ENCODE results near the gene ORC5. TPM values are rescaled to one million over a fixed set of nuclear protein-coding genes. Genes with fewer than 3 reads are reported as not detected.

The ORC5 gene
- total and polyA plus RNA-seq, 7 donors: 8.4 to 30.8 (median 20.8) TPM

GRCh38 chr7:104096683-104097082 lies 111.1 kb downstream of the ORC5 start:
- intact Hi-C loops (cut with DNase I): no loop called here
- DNase-seq: no peak
- Histone ChIP-seq H3K4me3 (no peak overlapping the region), H3K27ac (no peak overlapping the region), H3K9me3 (no peaks in the 10 kb centered on the region), H3K36me3 (no peaks in the 10 kb centered on the region), H3K4me1 (no peaks in the 10 kb centered on the region), H3K27me3 (no peaks in the 10 kb centered on the region)
- 71 to 79% methylated on average over 6 of the region's 6 CpGs for WGBS, 2 donors
- TF ChIP-seq, protein P1, sequence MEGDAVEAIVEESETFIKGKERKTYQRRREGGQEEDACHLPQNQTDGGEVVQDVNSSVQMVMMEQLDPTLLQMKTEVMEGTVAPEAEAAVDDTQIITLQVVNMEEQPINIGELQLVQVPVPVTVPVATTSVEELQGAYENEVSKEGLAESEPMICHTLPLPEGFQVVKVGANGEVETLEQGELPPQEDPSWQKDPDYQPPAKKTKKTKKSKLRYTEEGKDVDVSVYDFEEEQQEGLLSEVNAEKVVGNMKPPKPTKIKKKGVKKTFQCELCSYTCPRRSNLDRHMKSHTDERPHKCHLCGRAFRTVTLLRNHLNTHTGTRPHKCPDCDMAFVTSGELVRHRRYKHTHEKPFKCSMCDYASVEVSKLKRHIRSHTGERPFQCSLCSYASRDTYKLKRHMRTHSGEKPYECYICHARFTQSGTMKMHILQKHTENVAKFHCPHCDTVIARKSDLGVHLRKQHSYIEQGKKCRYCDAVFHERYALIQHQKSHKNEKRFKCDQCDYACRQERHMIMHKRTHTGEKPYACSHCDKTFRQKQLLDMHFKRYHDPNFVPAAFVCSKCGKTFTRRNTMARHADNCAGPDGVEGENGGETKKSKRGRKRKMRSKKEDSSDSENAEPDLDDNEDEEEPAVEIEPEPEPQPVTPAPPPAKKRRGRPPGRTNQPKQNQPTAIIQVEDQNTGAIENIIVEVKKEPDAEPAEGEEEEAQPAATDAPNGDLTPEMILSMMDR (IDR thresholded peaks at IDR 0.05): no peak
- TF ChIP-seq EP300 (IDR thresholded peaks at IDR 0.05) (no peak), POLR2AphosphoS5 (IDR thresholded peaks at IDR 0.05) (no peak), POLR2A (IDR thresholded peaks at IDR 0.05) (no peak)

DNA sequence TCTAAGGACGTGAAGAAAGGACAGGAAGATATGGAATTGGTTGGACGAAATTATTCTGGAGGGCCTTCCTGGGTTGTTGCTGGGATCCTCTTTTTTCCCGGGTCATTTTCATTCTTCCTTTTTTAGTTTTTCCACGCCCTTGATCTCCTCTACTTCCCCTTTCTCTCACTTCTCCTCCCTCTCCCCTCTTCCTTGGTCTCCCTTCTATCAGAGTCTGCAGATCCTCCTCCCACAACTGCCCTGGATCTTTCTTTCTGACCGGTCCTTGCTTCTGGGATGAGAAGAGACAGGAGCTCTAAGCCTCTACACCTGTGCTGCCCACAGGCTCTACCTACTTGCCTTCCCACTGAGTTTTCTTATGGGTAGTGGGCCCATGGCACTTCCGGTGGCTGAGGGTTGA lies 114.7 kb downstream of the ORC5 start:
- Histone ChIP-seq H3K9me3 (no peaks in the 10 kb centered on the region), H3K36me3 (no peaks in the 10 kb centered on the region), H3K4me3 (no peak overlapping the region), H3K27me3 (peaks cover 0 to 3% (median 0%) of the 10 kb centered on the region in 3 donors), H3K27ac (no peak overlapping the region), H3K4me1 (no peaks in the 10 kb centered on the region)
- DNase-seq: no peak
- intact Hi-C loops (cut with DNase I): no loop called here
- TF ChIP-seq EP300 (IDR thresholded peaks at IDR 0.05) (no peak), POLR2AphosphoS5 (IDR thresholded peaks at IDR 0.05) (no peak), POLR2A (IDR thresholded peaks at IDR 0.05) (no peak)
- TF ChIP-seq, protein P1 (IDR thresholded peaks at IDR 0.05): no peak
- WGBS, 2 donors: 65 to 69% methylated on average over 6 of the region's 6 CpGs

DNA sequence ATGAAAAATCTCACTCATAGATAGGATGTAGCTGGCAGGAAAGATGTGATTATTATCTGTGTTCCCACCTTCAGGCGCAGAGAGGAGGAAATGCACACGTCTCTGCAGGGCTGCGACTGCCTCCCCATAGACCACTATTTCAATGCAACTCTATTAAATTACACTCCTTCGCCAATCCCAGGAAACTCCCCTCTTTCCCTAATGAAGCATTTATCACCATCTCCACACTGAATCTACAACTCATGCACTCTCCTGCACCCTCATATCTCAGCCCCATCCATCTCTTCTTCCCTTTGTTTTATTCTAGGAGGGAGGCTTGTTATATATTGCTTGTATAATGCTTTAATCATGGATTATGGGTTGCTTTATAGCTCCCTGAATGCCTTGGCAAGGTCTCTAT lies 116.6 kb downstream of the ORC5 start:
- Histone ChIP-seq H3K27me3 (peaks cover 0 to 3% (median 0%) of the 10 kb centered on the region in 3 donors), H3K4me1 (no peaks in the 10 kb centered on the region), H3K27ac (no peak overlapping the region), H3K9me3 (no peaks in the 10 kb centered on the region), H3K4me3 (no peak overlapping the region), H3K36me3 (no peaks in the 10 kb centered on the region)
- TF ChIP-seq POLR2AphosphoS5 (IDR thresholded peaks at IDR 0.05) (no peak), EP300 (IDR thresholded peaks at IDR 0.05) (no peak), POLR2A (IDR thresholded peaks at IDR 0.05) (no peak)
- TF ChIP-seq, protein P1 (IDR thresholded peaks at IDR 0.05): no peak
- WGBS, 2 donors: 53 to 83% methylated on average over 4 of the region's 4 CpGs
- intact Hi-C loops (cut with DNase I): no loop called here
- no peak for DNase-seq

DNA sequence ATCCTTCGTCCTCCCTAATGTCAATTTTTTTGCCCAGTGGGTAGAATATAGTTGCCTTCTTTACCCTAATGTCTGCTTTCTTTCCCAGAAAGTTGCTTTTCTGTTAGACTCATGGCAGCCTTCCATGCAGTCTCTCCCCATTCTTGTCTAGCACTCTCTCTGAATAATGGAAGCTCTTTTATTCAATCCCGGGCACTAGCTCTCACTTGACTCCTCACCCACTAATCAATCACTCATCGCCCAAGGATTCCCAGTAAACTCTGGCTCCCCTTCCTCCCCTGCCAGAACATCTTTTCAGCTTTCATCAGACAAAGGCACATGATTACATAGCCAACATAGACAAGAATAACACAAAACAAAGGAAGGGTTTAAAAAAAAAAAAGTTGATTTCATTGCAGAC lies 118.2 kb downstream of the ORC5 start:
- TF ChIP-seq POLR2AphosphoS5 (IDR thresholded peaks at IDR 0.05) (no peak), POLR2A (IDR thresholded peaks at IDR 0.05) (no peak), EP300 (IDR thresholded peaks at IDR 0.05) (no peak)
- TF ChIP-seq, protein P1 (IDR thresholded peaks at IDR 0.05): no peak
- WGBS, 2 donors: 41 to 68% methylated on average over 3 of the region's 3 CpGs
- Histone ChIP-seq H3K27ac (no peak overlapping the region), H3K4me1 (no peaks in the 10 kb centered on the region), H3K27me3 (peaks cover 0 to 3% (median 0%) of the 10 kb centered on the region in 3 donors), H3K9me3 (no peaks in the 10 kb centered on the region), H3K4me3 (no peak overlapping the region), H3K36me3 (no peaks in the 10 kb centered on the region)
- intact Hi-C loops (cut with DNase I): no loop called here
- DNase-seq: no peak

DNA sequence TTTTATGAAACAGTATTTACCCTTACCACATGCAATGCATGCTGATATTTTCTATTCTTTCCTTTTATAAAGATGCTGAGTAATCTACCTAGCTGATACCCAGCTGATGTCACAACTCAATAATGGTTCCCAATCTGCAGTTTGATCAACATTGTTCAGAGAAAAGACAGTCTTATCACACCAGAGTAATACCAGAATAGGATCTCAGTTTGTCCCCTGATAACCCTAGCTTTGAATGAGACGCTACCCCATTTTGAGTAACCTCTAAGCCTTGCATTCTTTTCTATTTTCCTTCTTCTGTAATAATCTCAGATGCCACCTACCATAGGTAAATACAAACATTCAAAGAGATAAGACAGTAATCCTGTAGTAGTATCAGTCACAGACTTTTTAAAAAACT lies 118.8 kb downstream of the ORC5 start:
- no peak overlapping the region for H3K4me3 ChIP-seq
- H3K4me1 ChIP-seq: no peaks in the 10 kb centered on the region
- peaks cover 0 to 3% (median 0%) of the 10 kb centered on the region in 4 donors for H3K9me3 ChIP-seq
- H3K36me3 ChIP-seq: no peaks in the 10 kb centered on the region
- DNase-seq: no peak
- WGBS, 2 donors: 38 to 64% methylated on average over 1 of the region's 1 CpG
- TF ChIP-seq EP300 (IDR thresholded peaks at IDR 0.05): no peak
- H3K27ac ChIP-seq: no peak overlapping the region
- intact Hi-C loops (cut with DNase I): no loop called here
- peaks cover 0 to 3% (median 0%) of the 10 kb centered on the region in 3 donors for H3K27me3 ChIP-seq

Other genes with a start within 250 kb of the ORC5 start
- 1 to 10 TPM; 3.5 to 9.2 (median 6.2) TPM for gene RELN, start 218.4 kb downstream of the ORC5 start, total RNA-seq
- 1 to 10 TPM in 1 of 3 donors, under 1 TPM in 1, not detected in 1; under 0.01 to 2.4 TPM for gene RELN, start 218.4 kb downstream of the ORC5 start, polyA plus RNA-seq
- gene LHFPL3, start 120.6 kb upstream of the ORC5 start, total RNA-seq: under 1 TPM in 2 of 4 donors, not detected in 2; 0.36 to 0.55 TPM
- gene LHFPL3, start 120.6 kb upstream of the ORC5 start, polyA plus RNA-seq: under 1 TPM in 1 of 3 donors, not detected in 2; 0.17 TPM